Stimulated activated CD4-positive, alpha-beta T cell treated with anti-CD3 and anti-CD28 coated beads, Interleukin-4, amount 100 ng/mL, for 48 hours (primary cell): Measurements from ENCODE around the gene SOX9.
"Not testable (repeated sequence)": the region's sequence is repeated elsewhere in the genome, so short reads cannot be mapped to it uniquely, and the experiment has no call there.

ENCODE experiments used
- DNase-seq, 2 donors: peaks; one replicate each; pipeline ENCODE4 v3.0.0-alpha.2; 2020; ENCODE audit warnings: low read depth in 2 of 2

SOX9 gene

GRCh38 chr17:72111336-72111923, 9.4 kb upstream of the SOX9 start:
- no peak for DNase-seq

- DNase-seq, result not testable (repeated sequence)
These were observed 8.9 kb upstream of the SOX9 start for GRCh38 chr17:72111926-72112325.

- DNase-seq, result no peak
These were observed 7.1 kb upstream of the SOX9 start for GRCh38 chr17:72113751-72114150.

- no peak for DNase-seq
These were observed 4.9 kb upstream of the SOX9 start for GRCh38 chr17:72115781-72116525.

GRCh38 chr17:72116661-72117521, 3.9 kb upstream of the SOX9 start:
- DNase-seq, result no peak

- DNase-seq, result no peak
These were observed 3.1 kb upstream of the SOX9 start for GRCh38 chr17:72117535-72118334.

GRCh38 chr17:72118335-72119076, 2.3 kb upstream of the SOX9 start:
- DNase-seq, result no peak

- DNase-seq, result no peak
These were observed 1.5 kb upstream of the SOX9 start for GRCh38 chr17:72119077-72119872.

GRCh38 chr17:72119873-72120641, 763 bp upstream of the SOX9 start:
- DNase-seq, result no peak

- DNase-seq, result no peak
These were observed 567 bp downstream of the SOX9 start for GRCh38 chr17:72121164-72122009.

- no peak for DNase-seq
These were observed 1.4 kb downstream of the SOX9 start for GRCh38 chr17:72122010-72122764.

- DNase-seq, result no peak
These were observed 2.1 kb downstream of the SOX9 start for GRCh38 chr17:72122765-72123529.

GRCh38 chr17:72123530-72124437, 3.0 kb downstream of the SOX9 start:
- no peak for DNase-seq

GRCh38 chr17:72124438-72124775, 3.6 kb downstream of the SOX9 start:
- no peak for DNase-seq

GRCh38 chr17:72125226-72125651, 4.4 kb downstream of the SOX9 start:
- no peak for DNase-seq

- DNase-seq, result no peak
These were observed 4.9 kb downstream of the SOX9 start for GRCh38 chr17:72125742-72126141.
